GM18511 (cell line): Measurements from ENCODE around the gene SMIM36.
"Not testable (repeated sequence)": the region's sequence is repeated elsewhere in the genome, so short reads cannot be mapped to it uniquely, and the experiment has no call there.

ENCODE experiments used
- ATAC-seq: cut with Tn5 transposase; IDR thresholded peaks from one replicate; pipeline ENCODE4 v1.9.1; 2021; ENCODE audit warnings: mild to moderate bottlenecking, moderate library complexity; ENCODE audit not compliant: unreplicated experiment

The SMIM36 gene

GRCh38 chr17:55417411-55418268, 93.6 kb downstream of the SMIM36 start:
- ATAC-seq = no peak

DNA sequence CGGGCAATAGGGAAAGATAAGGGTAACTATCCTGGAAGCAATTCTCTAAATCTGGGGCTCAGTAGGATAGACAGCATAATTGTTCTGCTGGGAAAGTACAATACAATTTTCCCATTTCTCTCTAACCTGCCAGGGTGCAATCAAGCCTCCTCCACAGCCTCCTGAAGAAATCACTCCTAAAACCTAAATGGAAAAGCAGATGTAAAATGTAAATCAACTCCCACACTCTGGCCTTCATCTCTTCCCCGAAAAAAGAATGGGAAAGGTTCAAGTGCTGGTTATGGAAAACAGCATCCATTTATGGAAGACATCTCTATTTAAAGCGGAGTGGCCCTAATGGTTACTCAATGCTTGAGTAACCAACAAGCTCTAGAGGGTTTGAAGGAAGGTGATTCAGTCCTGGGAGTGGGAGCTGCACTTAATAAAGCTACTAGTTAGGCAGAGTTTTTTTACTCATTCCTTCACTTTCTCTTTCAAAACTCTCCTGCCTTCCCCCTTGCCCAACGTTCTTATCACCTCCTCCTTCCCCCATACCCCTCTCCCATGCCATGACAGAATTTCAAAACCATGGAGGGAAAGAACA, 94.7 kb downstream of the SMIM36 start:
- ATAC-seq = no peak

DNA sequence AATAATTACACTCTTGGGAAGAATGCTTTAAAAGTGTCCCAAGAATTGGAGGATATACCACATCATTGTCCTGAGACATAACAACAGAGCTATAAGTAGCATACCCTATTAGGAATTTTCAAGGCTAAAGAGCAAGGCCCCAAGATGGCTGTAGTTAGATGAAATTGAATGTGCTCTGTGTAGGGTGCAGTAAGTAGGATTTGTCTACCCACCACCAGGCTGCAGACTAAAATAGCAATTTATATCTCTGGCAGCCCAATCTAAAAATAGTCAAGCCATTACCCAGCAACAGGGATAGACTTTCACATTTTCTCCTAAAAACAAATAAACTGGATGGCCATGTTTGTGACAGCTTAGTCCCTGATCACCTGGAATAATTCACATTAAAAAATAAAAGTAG, 95.3 kb downstream of the SMIM36 start:
- ATAC-seq = no peak

- ATAC-seq = no peak
These were observed 96.3 kb downstream of the SMIM36 start for GRCh38 chr17:55414983-55415382.

GRCh38 chr17:55413825-55414489, 97.3 kb downstream of the SMIM36 start:
- ATAC-seq = no peak

DNA sequence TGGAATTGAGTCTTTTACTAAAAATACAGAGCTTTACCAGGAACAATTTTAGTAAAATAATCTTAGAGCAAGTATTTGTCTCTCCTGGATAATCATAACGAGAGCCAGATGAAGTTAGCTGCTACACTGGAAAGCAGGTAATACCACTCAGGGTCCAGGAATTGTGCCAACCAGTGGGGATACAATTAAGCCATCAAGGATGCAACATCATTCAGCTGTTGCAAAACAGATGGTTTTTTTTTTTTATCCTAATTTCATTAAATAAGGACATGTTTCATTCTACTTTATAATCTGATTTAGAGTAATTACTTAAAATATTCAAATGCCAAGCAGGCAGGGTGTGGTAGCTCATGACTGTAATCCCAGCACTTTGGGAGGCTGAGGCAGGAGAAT, 99.8 kb downstream of the SMIM36 start:
- no peak for ATAC-seq

DNA sequence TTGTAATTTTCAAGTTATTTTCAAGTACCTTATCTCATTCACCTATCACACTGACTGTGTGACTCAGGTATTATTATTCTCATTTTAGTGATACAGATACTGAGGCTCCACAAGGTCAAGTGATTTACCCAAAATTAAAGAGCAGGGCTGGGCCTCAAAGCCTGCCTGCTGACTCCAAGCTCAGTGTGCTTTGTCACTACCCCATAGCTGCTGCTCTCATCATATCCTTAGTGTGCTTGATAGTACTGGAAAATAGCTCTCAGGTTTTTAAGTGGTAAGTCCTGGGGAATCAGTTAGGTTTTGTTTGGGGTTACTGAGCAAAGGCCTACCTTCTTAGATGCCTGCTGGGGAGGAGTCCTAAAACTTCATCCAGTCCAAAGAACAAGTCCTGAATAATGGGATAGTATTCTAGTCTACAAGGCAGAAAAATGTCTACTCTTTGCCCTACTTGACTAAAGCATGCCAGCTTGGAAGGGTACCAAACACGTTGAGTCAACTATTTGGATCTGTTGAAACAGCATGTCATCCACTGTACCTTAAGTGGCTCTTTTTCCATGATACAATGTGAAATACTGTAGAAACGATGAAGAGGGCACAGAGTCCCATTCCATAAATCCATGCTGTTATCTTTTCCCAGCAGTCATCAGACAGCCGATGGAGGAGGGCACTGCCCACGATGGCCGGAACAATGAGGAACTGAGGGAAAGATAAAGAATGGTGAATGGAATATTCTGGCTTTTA, 100.4 kb downstream of the SMIM36 start:
- no peak for ATAC-seq

- no peak for ATAC-seq
These were observed 102.0 kb downstream of the SMIM36 start for GRCh38 chr17:55409030-55409800.

- no peak for ATAC-seq
These were observed 103.3 kb downstream of the SMIM36 start for GRCh38 chr17:55407641-55408566.

- ATAC-seq = no peak
These were observed 105.7 kb downstream of the SMIM36 start for GRCh38 chr17:55405600-55405999.

- ATAC-seq = not testable (repeated sequence)
These were observed 107.1 kb downstream of the SMIM36 start for GRCh38 chr17:55404197-55404596.

DNA sequence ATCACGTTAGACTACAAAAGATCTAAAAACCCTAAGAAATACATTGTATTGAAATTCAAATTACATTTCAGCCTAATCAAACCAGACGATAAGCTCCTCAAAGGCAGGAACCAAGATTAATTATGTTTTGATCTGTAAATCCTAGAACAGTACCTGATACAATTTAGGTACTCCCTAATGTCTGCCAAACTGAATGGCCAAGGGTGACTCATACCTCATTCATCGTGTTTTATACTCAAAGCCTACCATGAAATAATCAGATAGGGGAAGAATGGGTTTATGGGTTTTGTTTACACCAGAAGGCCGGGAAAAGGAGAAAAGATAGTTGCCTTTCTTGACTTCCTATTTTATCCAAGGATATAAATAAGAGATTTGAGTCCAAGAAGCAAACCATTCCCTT, 108.9 kb downstream of the SMIM36 start:
- ATAC-seq = no peak
